Measurements from ENCODE around the gene SNRK. TPM values are rescaled to one million over a fixed set of nuclear protein-coding genes. Genes with fewer than 3 reads are reported as not detected.
"Not testable (repeated sequence)": the region's sequence is repeated elsewhere in the genome, so short reads cannot be mapped to it uniquely, and the experiment has no call there.

Gene SNRK
- total RNA-seq, 1 experiment from 2014 or later, result 26.5 TPM

DNA sequence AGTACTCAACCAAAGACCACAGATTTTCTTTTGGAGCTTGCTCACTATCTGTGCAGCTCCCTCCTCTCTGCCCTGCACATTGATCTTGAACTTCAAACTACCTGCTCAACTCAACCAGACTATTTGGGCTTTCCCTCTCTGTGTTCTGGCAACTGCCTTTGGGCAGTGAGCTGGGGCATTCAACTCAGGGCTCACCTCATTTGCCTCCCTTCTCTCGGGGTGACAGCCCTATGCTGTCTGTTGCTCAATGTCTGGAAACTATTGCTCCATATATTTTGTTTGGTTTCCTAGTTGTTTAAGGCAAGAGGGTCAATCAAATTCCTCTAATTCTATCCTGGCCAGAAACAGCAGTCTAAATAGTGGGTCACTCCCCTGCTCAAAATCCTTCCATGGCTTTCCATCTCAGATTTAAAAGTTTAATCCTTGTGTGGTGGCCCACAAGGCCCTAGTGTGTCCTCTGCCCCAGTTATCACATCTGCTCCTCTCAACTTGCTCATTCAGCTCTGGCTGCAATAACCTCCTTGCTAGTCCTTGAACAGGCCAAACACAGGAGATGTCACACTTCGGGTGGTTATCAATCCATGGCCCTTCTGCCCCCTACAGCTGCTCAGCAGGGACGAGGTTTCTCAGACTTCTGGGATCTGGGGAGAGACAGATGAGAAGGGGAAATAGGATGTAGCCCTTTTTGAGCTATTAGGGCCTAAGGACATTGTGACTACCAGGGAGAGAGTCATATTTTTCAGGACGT is 67.8 kb downstream of the SNRK start:
- Histone ChIP-seq H3K27ac (ENCODE audit: low read length) (no peak overlapping the region), H3K4me3 (ENCODE audit: low read length) (no peak overlapping the region), H3K27me3 (ENCODE audit: low read length) (no peaks in the 10 kb centered on the region), H3K4me1 (ENCODE audit: low read length) (no peaks in the 10 kb centered on the region), H3K9me2 (replicated peaks; ENCODE audit: insufficient read depth, low read length) (no peaks in the 10 kb centered on the region), H3K9me3 (ENCODE audit: low read length) (peaks cover 3% of the 10 kb centered on the region; the same call in 1 of the 2 replicates), H3K9ac (ENCODE audit: low read length) (no peak overlapping the region), H3K36me3 (ENCODE audit: insufficient read depth, low read length) (peaks cover 17% of the 10 kb centered on the region), H3K4me2 (ENCODE audit: low read depth, low read length, poor library complexity, severe bottlenecking) (no peak overlapping the region), H3K79me2 (ENCODE audit: low read length) (no peaks in the 10 kb centered on the region), H2AFZ (ENCODE audit: low read length) (no peak overlapping the region), H4K20me1 (ENCODE audit: insufficient read depth, low read depth, low read length) (no peaks in the 10 kb centered on the region)
- no peak for DNase-seq

- H3K36me3 ChIP-seq (ENCODE audit: insufficient read depth, low read length); H3K4me2 ChIP-seq (ENCODE audit: low read depth, low read length, poor library complexity, severe bottlenecking); H3K27ac ChIP-seq (ENCODE audit: low read length); H3K4me1 ChIP-seq (ENCODE audit: low read length); H3K4me3 ChIP-seq (ENCODE audit: low read length); DNase-seq; H4K20me1 ChIP-seq (ENCODE audit: insufficient read depth, low read depth, low read length); H3K9me3 ChIP-seq (ENCODE audit: low read length); H3K27me3 ChIP-seq (ENCODE audit: low read length); H3K79me2 ChIP-seq (ENCODE audit: low read length); H3K9ac ChIP-seq (ENCODE audit: low read length); H3K9me2 ChIP-seq (replicated peaks; ENCODE audit: insufficient read depth, low read length); H2AFZ ChIP-seq (ENCODE audit: low read length): not testable (repeated sequence)
These were observed 69.7 kb downstream of the SNRK start for GRCh38 chr3:43356033-43356432.

DNA sequence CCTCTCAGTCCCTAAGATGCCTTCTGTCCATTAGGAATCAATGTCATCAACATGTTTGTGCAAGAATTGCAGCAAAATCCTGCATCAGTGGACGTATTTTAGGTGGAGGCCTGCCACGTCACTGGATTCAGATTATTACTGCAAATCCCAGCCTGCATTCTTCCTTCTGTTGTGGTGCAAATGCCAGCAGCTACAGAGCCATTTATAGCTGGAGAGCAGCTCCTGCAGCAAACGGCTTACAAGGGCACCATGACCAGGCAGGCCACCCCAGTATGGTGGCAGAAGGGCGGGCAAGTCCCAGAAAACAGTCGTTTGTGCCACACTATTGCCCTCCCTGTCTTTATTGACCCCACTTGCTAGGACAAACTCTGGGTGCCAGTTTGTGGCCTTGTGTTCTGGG is 74.7 kb downstream of the SNRK start:
- no peaks in the 10 kb centered on the region for H3K79me2 ChIP-seq (ENCODE audit: low read length)
- H3K9ac ChIP-seq (ENCODE audit: low read length), result no peak overlapping the region
- no peaks in the 10 kb centered on the region for H3K27me3 ChIP-seq (ENCODE audit: low read length)
- H3K4me1 ChIP-seq (ENCODE audit: low read length), result no peaks in the 10 kb centered on the region
- H3K27ac ChIP-seq (ENCODE audit: low read length), result no peak overlapping the region
- no peak overlapping the region for H3K4me3 ChIP-seq (ENCODE audit: low read length)
- no peaks in the 10 kb centered on the region for H3K9me3 ChIP-seq (ENCODE audit: low read length)
- DNase-seq, result no peak
- H4K20me1 ChIP-seq (ENCODE audit: insufficient read depth, low read depth, low read length), result no peaks in the 10 kb centered on the region
- H2AFZ ChIP-seq (ENCODE audit: low read length), result no peak overlapping the region
- H3K4me2 ChIP-seq (ENCODE audit: low read depth, low read length, poor library complexity, severe bottlenecking), result no peak overlapping the region
- no peaks in the 10 kb centered on the region for H3K36me3 ChIP-seq (ENCODE audit: insufficient read depth, low read length)
- H3K9me2 ChIP-seq (replicated peaks; ENCODE audit: insufficient read depth, low read length), result no peaks in the 10 kb centered on the region

- no peak overlapping the region for H2AFZ ChIP-seq (ENCODE audit: low read length)
- H3K9me3 ChIP-seq (ENCODE audit: low read length), result no peaks in the 10 kb centered on the region
- no peak for DNase-seq
- no peaks in the 10 kb centered on the region for H3K79me2 ChIP-seq (ENCODE audit: low read length)
- no peaks in the 10 kb centered on the region for H3K27me3 ChIP-seq (ENCODE audit: low read length)
- no peak overlapping the region for H3K4me2 ChIP-seq (ENCODE audit: low read depth, low read length, poor library complexity, severe bottlenecking)
- no peak overlapping the region for H3K9ac ChIP-seq (ENCODE audit: low read length)
- no peaks in the 10 kb centered on the region for H4K20me1 ChIP-seq (ENCODE audit: insufficient read depth, low read depth, low read length)
- H3K27ac ChIP-seq (ENCODE audit: low read length), result no peak overlapping the region
- H3K36me3 ChIP-seq (ENCODE audit: insufficient read depth, low read length), result no peaks in the 10 kb centered on the region
- no peak overlapping the region for H3K4me3 ChIP-seq (ENCODE audit: low read length)
- H3K9me2 ChIP-seq (replicated peaks; ENCODE audit: insufficient read depth, low read length), result no peaks in the 10 kb centered on the region
- H3K4me1 ChIP-seq (ENCODE audit: low read length), result no peaks in the 10 kb centered on the region
These were observed 75.8 kb downstream of the SNRK start for GRCh38 chr3:43362183-43362582.

DNA sequence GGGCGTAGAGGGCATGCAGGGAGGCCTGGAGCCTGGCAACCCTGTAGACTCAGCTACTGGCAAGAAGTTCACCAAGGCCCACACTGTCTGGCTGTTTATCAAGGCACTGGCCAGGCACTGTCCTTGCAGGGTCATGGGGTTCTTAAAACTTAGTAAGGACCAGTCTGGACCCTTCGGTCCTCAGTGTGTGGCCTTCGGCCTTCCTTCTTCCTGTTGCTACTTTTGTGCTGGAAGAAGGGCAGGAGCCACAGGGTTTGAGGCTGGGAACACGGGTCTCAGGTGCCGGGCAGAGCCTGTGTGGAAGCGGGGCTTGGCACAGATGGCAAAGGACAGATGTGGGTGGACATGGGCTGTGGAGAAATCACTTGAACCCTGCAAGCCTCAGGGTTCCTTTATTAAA is 76.6 kb downstream of the SNRK start:
- no peak overlapping the region for H3K9ac ChIP-seq (ENCODE audit: low read length)
- H2AFZ ChIP-seq (ENCODE audit: low read length), result no peak overlapping the region
- no peaks in the 10 kb centered on the region for H3K4me1 ChIP-seq (ENCODE audit: low read length)
- no peaks in the 10 kb centered on the region for H3K36me3 ChIP-seq (ENCODE audit: insufficient read depth, low read length)
- H3K27ac ChIP-seq (ENCODE audit: low read length), result no peak overlapping the region
- no peaks in the 10 kb centered on the region for H3K9me2 ChIP-seq (replicated peaks; ENCODE audit: insufficient read depth, low read length)
- no peaks in the 10 kb centered on the region for H4K20me1 ChIP-seq (ENCODE audit: insufficient read depth, low read depth, low read length)
- no peak for DNase-seq
- no peaks in the 10 kb centered on the region for H3K27me3 ChIP-seq (ENCODE audit: low read length)
- no peak overlapping the region for H3K4me2 ChIP-seq (ENCODE audit: low read depth, low read length, poor library complexity, severe bottlenecking)
- H3K4me3 ChIP-seq (ENCODE audit: low read length), result no peak overlapping the region
- H3K79me2 ChIP-seq (ENCODE audit: low read length), result no peaks in the 10 kb centered on the region
- no peaks in the 10 kb centered on the region for H3K9me3 ChIP-seq (ENCODE audit: low read length)

- Histone ChIP-seq H4K20me1 (ENCODE audit: insufficient read depth, low read depth, low read length) (no peaks in the 10 kb centered on the region), H3K79me2 (ENCODE audit: low read length) (no peaks in the 10 kb centered on the region), H3K4me3 (ENCODE audit: low read length) (no peak overlapping the region), H3K36me3 (ENCODE audit: insufficient read depth, low read length) (no peaks in the 10 kb centered on the region), H3K4me1 (ENCODE audit: low read length) (no peaks in the 10 kb centered on the region), H3K9ac (ENCODE audit: low read length) (no peak overlapping the region), H2AFZ (ENCODE audit: low read length) (no peak overlapping the region), H3K9me2 (replicated peaks; ENCODE audit: insufficient read depth, low read length) (no peaks in the 10 kb centered on the region), H3K4me2 (ENCODE audit: low read depth, low read length, poor library complexity, severe bottlenecking) (no peak overlapping the region), H3K27ac (ENCODE audit: low read length) (no peak overlapping the region), H3K27me3 (ENCODE audit: low read length) (no peaks in the 10 kb centered on the region), H3K9me3 (ENCODE audit: low read length) (no peaks in the 10 kb centered on the region)
- DNase-seq, result no peak
These were observed 77.4 kb downstream of the SNRK start for GRCh38 chr3:43363621-43364266.

DNA sequence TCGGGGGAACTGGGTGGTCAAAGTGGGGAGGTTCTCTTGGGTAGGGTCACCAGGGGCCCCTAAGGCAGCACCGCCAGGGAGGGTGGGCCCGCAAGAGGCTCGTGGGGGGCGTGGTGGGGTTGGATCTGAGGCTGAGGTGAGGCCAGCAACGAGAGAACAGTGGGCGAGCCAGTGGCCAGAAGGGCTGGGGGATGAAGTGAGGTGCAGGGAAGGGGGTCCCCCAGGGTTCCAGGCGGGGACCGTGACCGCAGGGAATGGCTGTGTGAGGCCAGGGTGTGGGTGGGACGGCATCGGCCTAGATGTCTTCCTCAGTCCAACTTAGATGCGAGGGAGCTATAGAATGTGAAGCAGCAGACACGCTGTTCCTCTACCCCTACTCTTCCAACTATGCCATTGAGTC is 78.2 kb downstream of the SNRK start:
- no peaks in the 10 kb centered on the region for H3K9me3 ChIP-seq (ENCODE audit: low read length)
- H3K27me3 ChIP-seq (ENCODE audit: low read length), result no peaks in the 10 kb centered on the region
- no peaks in the 10 kb centered on the region for H3K36me3 ChIP-seq (ENCODE audit: insufficient read depth, low read length)
- no peak overlapping the region for H2AFZ ChIP-seq (ENCODE audit: low read length)
- H3K9ac ChIP-seq (ENCODE audit: low read length), result no peak overlapping the region
- no peak for DNase-seq
- H3K4me2 ChIP-seq (ENCODE audit: low read depth, low read length, poor library complexity, severe bottlenecking), result no peak overlapping the region
- no peaks in the 10 kb centered on the region for H3K4me1 ChIP-seq (ENCODE audit: low read length)
- no peaks in the 10 kb centered on the region for H4K20me1 ChIP-seq (ENCODE audit: insufficient read depth, low read depth, low read length)
- no peak overlapping the region for H3K4me3 ChIP-seq (ENCODE audit: low read length)
- H3K27ac ChIP-seq (ENCODE audit: low read length), result no peak overlapping the region
- H3K9me2 ChIP-seq (replicated peaks; ENCODE audit: insufficient read depth, low read length), result no peaks in the 10 kb centered on the region
- H3K79me2 ChIP-seq (ENCODE audit: low read length), result no peaks in the 10 kb centered on the region

GRCh38 chr3:43364926-43365325 is 78.6 kb downstream of the SNRK start:
- no peaks in the 10 kb centered on the region for H4K20me1 ChIP-seq (ENCODE audit: insufficient read depth, low read depth, low read length)
- DNase-seq, result no peak
- no peaks in the 10 kb centered on the region for H3K79me2 ChIP-seq (ENCODE audit: low read length)
- H3K4me1 ChIP-seq (ENCODE audit: low read length), result no peaks in the 10 kb centered on the region
- H3K4me3 ChIP-seq (ENCODE audit: low read length), result no peak overlapping the region
- H3K9me2 ChIP-seq (replicated peaks; ENCODE audit: insufficient read depth, low read length), result no peaks in the 10 kb centered on the region
- no peak overlapping the region for H3K27ac ChIP-seq (ENCODE audit: low read length)
- no peaks in the 10 kb centered on the region for H3K9me3 ChIP-seq (ENCODE audit: low read length)
- H3K9ac ChIP-seq (ENCODE audit: low read length), result no peak overlapping the region
- H3K4me2 ChIP-seq (ENCODE audit: low read depth, low read length, poor library complexity, severe bottlenecking), result no peak overlapping the region
- H2AFZ ChIP-seq (ENCODE audit: low read length), result no peak overlapping the region
- no peaks in the 10 kb centered on the region for H3K36me3 ChIP-seq (ENCODE audit: insufficient read depth, low read length)
- H3K27me3 ChIP-seq (ENCODE audit: low read length), result no peaks in the 10 kb centered on the region

Measured in Karpas-422 (cell line).